LNCAP (cell line): ENCODE results near the gene CD72.

Experiments used
- TF ChIP-seq, protein P1 (sequence below): fragments of 450-650 bp; IDR thresholded peaks from 2 replicates; pipeline ENCODE4 v1.5.1; 2017; ENCODE audit warnings: mild to moderate bottlenecking

Gene CD72

DNA sequence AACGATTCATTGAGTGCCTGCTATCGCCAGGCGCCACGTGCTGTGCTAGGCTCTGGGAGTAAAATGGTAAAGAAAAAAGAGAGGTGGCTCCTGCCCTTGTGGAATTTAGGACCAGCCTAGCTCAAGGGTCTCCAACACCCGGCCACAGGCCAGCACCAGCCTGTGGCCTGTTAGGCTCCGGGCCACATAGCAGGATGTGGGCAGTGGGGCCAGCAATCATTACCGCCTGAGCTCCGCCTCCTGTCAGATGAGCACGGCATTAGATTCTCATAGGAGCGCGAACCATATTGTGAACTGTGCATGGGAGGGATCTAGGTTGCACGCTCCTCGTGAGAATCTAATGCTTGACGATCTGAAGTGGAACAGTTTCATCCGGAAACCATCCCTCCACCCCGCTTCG, 38.1 kb upstream of the CD72 start:
- TF ChIP-seq, protein P1, sequence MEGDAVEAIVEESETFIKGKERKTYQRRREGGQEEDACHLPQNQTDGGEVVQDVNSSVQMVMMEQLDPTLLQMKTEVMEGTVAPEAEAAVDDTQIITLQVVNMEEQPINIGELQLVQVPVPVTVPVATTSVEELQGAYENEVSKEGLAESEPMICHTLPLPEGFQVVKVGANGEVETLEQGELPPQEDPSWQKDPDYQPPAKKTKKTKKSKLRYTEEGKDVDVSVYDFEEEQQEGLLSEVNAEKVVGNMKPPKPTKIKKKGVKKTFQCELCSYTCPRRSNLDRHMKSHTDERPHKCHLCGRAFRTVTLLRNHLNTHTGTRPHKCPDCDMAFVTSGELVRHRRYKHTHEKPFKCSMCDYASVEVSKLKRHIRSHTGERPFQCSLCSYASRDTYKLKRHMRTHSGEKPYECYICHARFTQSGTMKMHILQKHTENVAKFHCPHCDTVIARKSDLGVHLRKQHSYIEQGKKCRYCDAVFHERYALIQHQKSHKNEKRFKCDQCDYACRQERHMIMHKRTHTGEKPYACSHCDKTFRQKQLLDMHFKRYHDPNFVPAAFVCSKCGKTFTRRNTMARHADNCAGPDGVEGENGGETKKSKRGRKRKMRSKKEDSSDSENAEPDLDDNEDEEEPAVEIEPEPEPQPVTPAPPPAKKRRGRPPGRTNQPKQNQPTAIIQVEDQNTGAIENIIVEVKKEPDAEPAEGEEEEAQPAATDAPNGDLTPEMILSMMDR = no peak

DNA sequence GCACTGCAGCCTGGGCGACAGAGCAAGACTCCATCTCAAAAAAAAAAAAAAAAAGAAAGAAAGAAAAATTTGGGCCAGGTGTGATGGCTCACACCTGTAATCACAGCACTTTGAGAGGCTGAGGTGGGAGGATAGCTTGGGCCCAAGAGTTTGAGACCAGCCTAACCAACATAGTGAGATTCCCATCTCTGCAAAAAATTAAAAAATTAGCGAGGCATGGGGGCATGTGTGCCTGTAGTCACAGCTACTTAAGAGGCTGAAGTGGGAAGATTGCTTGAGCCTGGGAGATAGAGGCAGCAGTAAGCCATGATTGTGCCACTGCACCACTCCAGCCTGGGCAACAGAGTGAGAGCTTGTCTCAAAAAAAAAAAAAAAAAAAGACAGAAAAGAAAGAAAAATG, 35.4 kb upstream of the CD72 start:
- TF ChIP-seq, protein P1 = no peak

- TF ChIP-seq, protein P1 = no peak
Observed at GRCh38 chr9:35652829-35653209, 34.6 kb upstream of the CD72 start.

- TF ChIP-seq, protein P1 = no peak
Observed at GRCh38 chr9:35651956-35652828, 34.0 kb upstream of the CD72 start.

GRCh38 chr9:35650341-35651158, 32.3 kb upstream of the CD72 start, which contains the start of gene SIT1:
Gene SIT1 (minus strand): TSS chr9:35650931. CDS start chr9:35650853, 78 bp downstream.
- TF ChIP-seq, protein P1 = no peak

DNA sequence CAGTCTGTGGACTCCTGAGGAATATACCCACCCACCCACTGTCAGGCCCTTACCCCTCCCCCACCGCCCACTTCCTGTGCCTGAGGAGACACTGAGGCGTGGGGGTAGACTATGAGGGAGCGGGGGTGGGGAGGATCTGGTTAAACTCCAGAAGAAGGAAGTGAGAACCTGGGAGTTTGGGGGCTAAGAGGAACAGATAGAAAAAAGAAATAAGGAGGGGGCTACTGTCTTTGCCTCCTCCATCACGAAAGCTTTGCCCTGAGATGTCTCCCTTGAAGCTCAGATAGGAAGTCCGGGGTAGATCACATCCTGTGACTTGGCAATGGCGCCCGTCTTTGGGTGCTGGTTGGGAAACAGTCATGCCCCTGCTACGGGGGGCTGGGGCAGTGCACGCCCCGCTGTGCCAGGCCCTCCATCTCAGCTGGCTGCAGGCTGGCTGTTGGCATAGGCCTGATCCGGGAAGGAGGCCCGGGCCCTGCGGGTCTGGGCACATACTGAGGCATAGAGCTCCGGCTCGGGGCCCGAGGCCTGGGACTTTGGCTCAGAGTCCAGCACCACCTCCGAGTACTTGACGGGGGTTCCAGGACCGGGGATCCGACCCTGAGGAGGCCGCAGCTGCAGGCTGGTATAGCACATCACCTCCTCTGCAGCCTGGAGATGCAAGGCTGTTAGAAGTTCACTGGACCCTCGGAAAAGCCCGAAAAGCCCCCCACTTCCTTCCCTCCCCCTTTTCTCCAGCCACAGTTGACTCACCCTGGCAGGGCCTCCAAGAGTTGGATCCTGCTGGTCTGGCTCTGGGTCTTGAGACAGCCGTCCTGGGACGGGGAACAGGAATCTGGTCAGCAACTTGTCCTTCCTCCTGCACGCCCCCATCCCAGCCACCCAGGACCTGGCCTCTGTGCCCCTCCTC, 31.5 kb upstream of the CD72 start:
- TF ChIP-seq, protein P1 = no peak
